Measurements from ENCODE around the gene KLHL35.

The KLHL35 gene

GRCh38 chr11:75441804-75442132 lies 8.8 kb upstream of the KLHL35 start:
- Histone ChIP-seq H3K9me3 (ENCODE audit: control insufficient read depth, low read length) (no peaks in the 10 kb centered on the region), H3K4me1 (ENCODE audit: control insufficient read depth, insufficient read depth, low read length, poor library complexity, severe bottlenecking) (no peaks in the 10 kb centered on the region), H3K36me3 (ENCODE audit: control insufficient read depth, insufficient read depth, low read length) (peaks cover 21% of the 10 kb centered on the region), H3K4me3 (ENCODE audit: insufficient read depth, low read depth, low read length, poor library complexity, severe bottlenecking) (no peak overlapping the region), H3K27me3 (replicated peaks; ENCODE audit: control insufficient read depth, insufficient read depth, low read length, poor library complexity, severe bottlenecking) (no peaks in the 10 kb centered on the region), H3K27ac (ENCODE audit: insufficient read depth, low read length, poor library complexity, severe bottlenecking) (no peak overlapping the region)
- no peak for DNase-seq

- no peaks in the 10 kb centered on the region for H3K9me3 ChIP-seq (ENCODE audit: control insufficient read depth, low read length)
- peaks cover 22% of the 10 kb centered on the region for H3K36me3 ChIP-seq (ENCODE audit: control insufficient read depth, insufficient read depth, low read length)
- H3K27me3 ChIP-seq (replicated peaks; ENCODE audit: control insufficient read depth, insufficient read depth, low read length, poor library complexity, severe bottlenecking): no peaks in the 10 kb centered on the region
- H3K4me3 ChIP-seq (ENCODE audit: insufficient read depth, low read depth, low read length, poor library complexity, severe bottlenecking): no peak overlapping the region
- no peaks in the 10 kb centered on the region for H3K4me1 ChIP-seq (ENCODE audit: control insufficient read depth, insufficient read depth, low read length, poor library complexity, severe bottlenecking)
- H3K27ac ChIP-seq (ENCODE audit: insufficient read depth, low read length, poor library complexity, severe bottlenecking): no peak overlapping the region
- DNase-seq: no peak
Measured at GRCh38 chr11:75440960-75441803, 8.2 kb upstream of the KLHL35 start.

DNA sequence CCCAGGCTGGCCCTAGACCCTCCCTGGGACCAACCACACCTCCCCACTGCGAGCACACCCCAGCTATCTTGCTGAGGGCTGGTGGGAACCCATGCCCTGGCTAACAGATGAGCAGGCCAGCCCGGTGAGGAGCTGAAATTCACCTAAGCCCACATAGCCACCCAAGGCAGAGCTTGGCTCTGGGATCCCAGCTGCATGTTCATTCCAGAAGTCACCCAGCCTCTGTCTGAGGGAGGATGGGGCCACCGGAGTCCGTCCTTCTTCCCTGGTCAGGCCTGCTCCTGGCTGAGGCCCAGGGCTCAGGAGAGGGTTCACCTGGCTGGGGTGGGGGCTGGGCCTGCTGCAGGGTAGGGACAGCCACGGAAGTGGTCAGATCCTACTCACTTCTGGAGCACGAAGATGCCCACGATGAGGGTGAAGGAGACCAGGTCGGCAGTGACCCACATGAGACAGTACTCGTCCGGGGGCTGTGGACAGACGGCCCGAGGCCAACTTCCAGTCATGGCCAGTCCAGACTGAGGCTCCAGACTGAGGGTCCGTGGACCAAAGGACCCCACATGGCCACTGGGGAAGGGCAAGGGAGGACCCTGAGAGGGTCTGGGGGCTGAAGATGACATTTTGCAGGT lies 6.6 kb upstream of the KLHL35 start:
- Histone ChIP-seq H3K4me3 (ENCODE audit: insufficient read depth, low read depth, low read length, poor library complexity, severe bottlenecking) (no peak overlapping the region), H3K4me1 (ENCODE audit: control insufficient read depth, insufficient read depth, low read length, poor library complexity, severe bottlenecking) (no peaks in the 10 kb centered on the region), H3K27ac (ENCODE audit: insufficient read depth, low read length, poor library complexity, severe bottlenecking) (no peak overlapping the region), H3K27me3 (replicated peaks; ENCODE audit: control insufficient read depth, insufficient read depth, low read length, poor library complexity, severe bottlenecking) (no peaks in the 10 kb centered on the region), H3K36me3 (ENCODE audit: control insufficient read depth, insufficient read depth, low read length) (peaks cover 36% of the 10 kb centered on the region), H3K9me3 (ENCODE audit: control insufficient read depth, low read length) (no peaks in the 10 kb centered on the region)
- no peak for DNase-seq

GRCh38 chr11:75439026-75439425 lies 6.0 kb upstream of the KLHL35 start:
- H3K27me3 ChIP-seq (replicated peaks; ENCODE audit: control insufficient read depth, insufficient read depth, low read length, poor library complexity, severe bottlenecking): no peaks in the 10 kb centered on the region
- H3K36me3 ChIP-seq (ENCODE audit: control insufficient read depth, insufficient read depth, low read length): peaks cover 37% of the 10 kb centered on the region
- no peak overlapping the region for H3K4me3 ChIP-seq (ENCODE audit: insufficient read depth, low read depth, low read length, poor library complexity, severe bottlenecking)
- no peaks in the 10 kb centered on the region for H3K4me1 ChIP-seq (ENCODE audit: control insufficient read depth, insufficient read depth, low read length, poor library complexity, severe bottlenecking)
- no peaks in the 10 kb centered on the region for H3K9me3 ChIP-seq (ENCODE audit: control insufficient read depth, low read length)
- no peak overlapping the region for H3K27ac ChIP-seq (ENCODE audit: insufficient read depth, low read length, poor library complexity, severe bottlenecking)
- DNase-seq: no peak

DNA sequence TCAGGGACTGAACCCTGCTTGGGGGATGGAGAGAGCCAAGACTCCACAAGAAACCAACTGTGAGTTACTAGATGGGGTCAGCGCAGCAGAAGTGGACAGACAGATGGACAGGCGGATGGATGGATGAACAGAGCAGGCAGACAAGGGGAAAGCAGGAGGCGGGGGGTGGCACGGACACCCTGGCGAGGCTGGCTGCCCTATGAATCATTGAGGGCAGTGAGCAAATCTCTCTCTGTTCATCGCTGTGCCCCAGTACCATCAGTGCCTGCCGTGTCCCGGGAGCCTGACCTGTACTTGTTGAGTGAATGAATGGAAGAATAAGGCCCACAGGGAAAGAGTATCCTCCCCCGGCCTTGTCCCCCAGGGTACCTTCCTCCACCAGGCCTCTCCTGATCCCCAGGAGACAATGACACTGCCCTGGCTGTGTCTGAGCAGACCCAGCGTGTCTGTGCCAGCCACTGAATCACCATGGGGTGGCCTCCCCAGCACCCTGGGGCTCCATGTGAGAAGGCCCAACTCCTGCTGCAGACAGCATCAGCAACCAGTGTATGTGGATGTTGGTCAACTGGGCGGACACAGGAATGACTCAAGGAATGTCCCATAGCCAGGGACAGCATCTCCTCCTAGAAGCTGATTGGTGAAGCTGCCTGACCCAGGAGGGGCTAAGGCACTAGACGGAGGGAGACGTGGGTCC lies 5.1 kb upstream of the KLHL35 start:
- H3K36me3 ChIP-seq (ENCODE audit: control insufficient read depth, insufficient read depth, low read length): peaks cover 37% of the 10 kb centered on the region
- no peaks in the 10 kb centered on the region for H3K27me3 ChIP-seq (replicated peaks; ENCODE audit: control insufficient read depth, insufficient read depth, low read length, poor library complexity, severe bottlenecking)
- no peaks in the 10 kb centered on the region for H3K9me3 ChIP-seq (ENCODE audit: control insufficient read depth, low read length)
- no peak overlapping the region for H3K4me3 ChIP-seq (ENCODE audit: insufficient read depth, low read depth, low read length, poor library complexity, severe bottlenecking)
- H3K4me1 ChIP-seq (ENCODE audit: control insufficient read depth, insufficient read depth, low read length, poor library complexity, severe bottlenecking): no peaks in the 10 kb centered on the region
- H3K27ac ChIP-seq (ENCODE audit: insufficient read depth, low read length, poor library complexity, severe bottlenecking): no peak overlapping the region
- no peak for DNase-seq

DNA sequence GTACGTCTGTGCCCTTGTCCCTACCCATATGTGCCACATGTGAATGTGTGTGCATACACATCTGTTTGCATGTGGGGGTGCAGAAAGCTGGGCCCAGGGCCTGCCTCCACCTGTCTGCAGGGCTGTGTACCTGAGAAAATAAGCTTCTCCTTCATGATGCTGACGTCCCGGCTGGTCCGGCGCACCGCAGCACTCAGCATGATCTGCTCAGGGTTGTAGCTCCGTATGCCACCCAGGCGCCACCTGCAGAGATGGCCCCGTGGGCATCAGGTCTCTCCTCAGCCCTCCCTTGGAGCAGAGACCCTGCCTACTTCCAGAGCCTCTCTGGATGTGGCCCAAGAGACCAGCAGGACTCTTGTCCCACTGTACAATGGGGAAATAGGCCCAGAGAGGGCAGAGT lies 3.8 kb upstream of the KLHL35 start:
- DNase-seq: no peak
- Histone ChIP-seq H3K36me3 (ENCODE audit: control insufficient read depth, insufficient read depth, low read length) (peaks cover 32% of the 10 kb centered on the region), H3K27me3 (replicated peaks; ENCODE audit: control insufficient read depth, insufficient read depth, low read length, poor library complexity, severe bottlenecking) (no peaks in the 10 kb centered on the region), H3K4me1 (ENCODE audit: control insufficient read depth, insufficient read depth, low read length, poor library complexity, severe bottlenecking) (no peaks in the 10 kb centered on the region), H3K9me3 (ENCODE audit: control insufficient read depth, low read length) (no peaks in the 10 kb centered on the region), H3K4me3 (ENCODE audit: insufficient read depth, low read depth, low read length, poor library complexity, severe bottlenecking) (no peak overlapping the region), H3K27ac (ENCODE audit: insufficient read depth, low read length, poor library complexity, severe bottlenecking) (no peak overlapping the region)

DNA sequence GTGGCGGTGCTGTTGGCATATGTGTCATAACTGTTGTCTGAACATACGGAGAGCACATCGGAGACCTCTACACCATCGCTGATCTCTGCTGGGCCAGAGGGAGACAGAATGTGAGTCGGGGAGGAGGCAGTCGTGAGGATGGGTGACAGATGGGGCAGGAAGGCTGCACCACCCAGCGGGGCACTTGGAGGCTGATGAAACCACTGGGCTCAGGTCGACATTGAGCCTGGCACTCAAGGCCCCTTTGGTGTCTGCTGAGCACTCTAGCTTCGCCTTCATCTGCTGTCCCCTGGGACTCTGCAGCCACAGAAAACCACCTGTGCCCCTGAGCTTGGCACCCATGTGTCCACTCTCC lies 2.5 kb upstream of the KLHL35 start:
- Histone ChIP-seq H3K27ac (ENCODE audit: insufficient read depth, low read length, poor library complexity, severe bottlenecking) (no peak overlapping the region), H3K27me3 (replicated peaks; ENCODE audit: control insufficient read depth, insufficient read depth, low read length, poor library complexity, severe bottlenecking) (peaks cover 5% of the 10 kb centered on the region), H3K36me3 (ENCODE audit: control insufficient read depth, insufficient read depth, low read length) (peaks cover 21% of the 10 kb centered on the region), H3K4me3 (ENCODE audit: insufficient read depth, low read depth, low read length, poor library complexity, severe bottlenecking) (no peak overlapping the region), H3K4me1 (ENCODE audit: control insufficient read depth, insufficient read depth, low read length, poor library complexity, severe bottlenecking) (peaks cover 8% of the 10 kb centered on the region), H3K9me3 (ENCODE audit: control insufficient read depth, low read length) (no peaks in the 10 kb centered on the region)
- no peak for DNase-seq

DNA sequence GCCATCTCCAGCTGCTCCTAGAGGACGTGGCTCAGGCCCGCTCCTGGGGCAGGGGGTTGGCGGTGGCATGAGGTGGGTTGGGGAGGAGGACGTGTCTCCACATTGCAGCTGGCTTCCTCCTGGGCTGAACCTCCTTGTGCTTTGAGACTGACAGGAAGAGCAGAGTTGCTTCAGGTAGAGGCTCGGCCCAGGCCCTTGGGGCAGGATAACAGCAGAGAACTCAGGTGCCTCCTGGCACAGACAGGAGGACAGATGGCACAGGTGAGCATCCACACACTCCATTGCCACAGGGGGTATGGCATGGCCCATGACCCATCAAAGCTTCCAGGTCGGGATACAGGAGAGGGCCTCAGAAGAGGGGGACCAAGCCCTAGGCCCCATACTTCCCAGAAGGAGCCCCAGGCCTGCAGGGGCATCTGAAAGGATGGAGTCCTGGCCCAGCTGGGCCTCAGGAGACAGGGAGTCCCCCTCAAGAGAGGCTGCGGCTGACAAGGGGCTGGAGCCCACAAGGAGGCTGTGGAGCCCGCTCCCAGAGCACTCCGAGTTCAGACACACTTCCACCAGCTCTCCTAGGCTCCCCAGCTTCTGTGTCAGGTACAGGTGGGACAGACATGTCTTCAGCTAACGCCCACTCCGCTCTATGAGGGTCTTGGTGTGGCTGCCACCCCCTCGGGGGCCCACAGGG lies 2.0 kb upstream of the KLHL35 start:
- no peak overlapping the region for H3K27ac ChIP-seq (ENCODE audit: insufficient read depth, low read length, poor library complexity, severe bottlenecking)
- H3K9me3 ChIP-seq (ENCODE audit: control insufficient read depth, low read length): no peaks in the 10 kb centered on the region
- no peak for DNase-seq
- H3K4me3 ChIP-seq (ENCODE audit: insufficient read depth, low read depth, low read length, poor library complexity, severe bottlenecking): no peak overlapping the region
- peaks cover 21% of the 10 kb centered on the region for H3K36me3 ChIP-seq (ENCODE audit: control insufficient read depth, insufficient read depth, low read length)
- H3K4me1 ChIP-seq (ENCODE audit: control insufficient read depth, insufficient read depth, low read length, poor library complexity, severe bottlenecking): peaks cover 11% of the 10 kb centered on the region
- peaks cover 5% of the 10 kb centered on the region for H3K27me3 ChIP-seq (replicated peaks; ENCODE audit: control insufficient read depth, insufficient read depth, low read length, poor library complexity, severe bottlenecking)

- H3K4me1 ChIP-seq (ENCODE audit: control insufficient read depth, insufficient read depth, low read length, poor library complexity, severe bottlenecking): peaks cover 11% of the 10 kb centered on the region
- H3K27ac ChIP-seq (ENCODE audit: insufficient read depth, low read length, poor library complexity, severe bottlenecking): no peak overlapping the region
- no peaks in the 10 kb centered on the region for H3K9me3 ChIP-seq (ENCODE audit: control insufficient read depth, low read length)
- no peak for DNase-seq
- H3K4me3 ChIP-seq (ENCODE audit: insufficient read depth, low read depth, low read length, poor library complexity, severe bottlenecking): no peak overlapping the region
- H3K36me3 ChIP-seq (ENCODE audit: control insufficient read depth, insufficient read depth, low read length): peaks cover 21% of the 10 kb centered on the region
- peaks cover 5% of the 10 kb centered on the region for H3K27me3 ChIP-seq (replicated peaks; ENCODE audit: control insufficient read depth, insufficient read depth, low read length, poor library complexity, severe bottlenecking)
Measured at GRCh38 chr11:75434051-75434450, 1.0 kb upstream of the KLHL35 start.

- Histone ChIP-seq H3K36me3 (ENCODE audit: control insufficient read depth, insufficient read depth, low read length) (peaks cover 18% of the 10 kb centered on the region), H3K27ac (ENCODE audit: insufficient read depth, low read length, poor library complexity, severe bottlenecking) (no peak overlapping the region), H3K4me1 (ENCODE audit: control insufficient read depth, insufficient read depth, low read length, poor library complexity, severe bottlenecking) (peaks cover 11% of the 10 kb centered on the region), H3K9me3 (ENCODE audit: control insufficient read depth, low read length) (no peaks in the 10 kb centered on the region), H3K27me3 (replicated peaks; ENCODE audit: control insufficient read depth, insufficient read depth, low read length, poor library complexity, severe bottlenecking) (peaks cover 5% of the 10 kb centered on the region), H3K4me3 (ENCODE audit: insufficient read depth, low read depth, low read length, poor library complexity, severe bottlenecking) (no peak overlapping the region)
- DNase-seq: no peak
Measured at GRCh38 chr11:75433443-75433842, 440 bp upstream of the KLHL35 start.
